Cardiac muscle cell (in vitro differentiated cells and primary cell): ENCODE data around the gene SLC52A1. TPM values are rescaled to one million over a fixed set of nuclear protein-coding genes. Genes with fewer than 3 reads are reported as not detected.

ENCODE experiments used
- DNase-seq, 2 donors: peaks; one replicate each; pipeline versions ENCODE4 v3.0.0 to v3.0.0-alpha.2; 2010 to 2017; ENCODE audit warnings: low read depth in 1 of 2, low spot score in 1 of 2
- H3K27ac ChIP-seq: fragments of 200-600 bp; sonication (generic); 2 replicates; pipeline ENCODE4 v1.5.1; 2016
- H3K27me3 ChIP-seq: fragments of 200-600 bp; sonication (generic); 2 replicates; pipeline ENCODE4 v1.6.0; 2016; ENCODE audit warnings: control low read depth
- H3K36me3 ChIP-seq: fragments of 200-600 bp; sonication (generic); 2 replicates; pipeline ENCODE4 v1.5.1; 2016; ENCODE audit warnings: control low read depth
- H3K4me1 ChIP-seq: fragments of 200-600 bp; sonication (generic); 2 replicates; pipeline ENCODE4 v1.8.1; 2017; ENCODE audit warnings: low read depth, mild to moderate bottlenecking, mixed run types
- H3K4me3 ChIP-seq: fragments of 200-600 bp; sonication (generic); 2 replicates; pipeline ENCODE4 v1.5.1; 2016; ENCODE audit warnings: mild to moderate bottlenecking
- H3K9me3 ChIP-seq: fragments of 200-600 bp; sonication (generic); 2 replicates; pipeline ENCODE4 v1.5.1; 2017; ENCODE audit warnings: low read depth, mild to moderate bottlenecking, control low read depth
- CTCF ChIP-seq: IDR thresholded peaks from 2 replicates; pipeline ENCODE4 v1.5.1; 2012; ENCODE audit warnings: low read depth, mild to moderate bottlenecking, low read length
- polyA plus RNA-seq: library from polyadenylated mRNA; unstranded; fragments of >200 nt; fragmentation: Nextera tagmentation; extraction: Ambion mirVana; gene quantifications from 2 replicates; pipeline ENCODE4 v1.2.1, GENCODE V29; 2016
- total RNA-seq: library from RNA; depleted of rRNA; stranded (reverse); fragments of >200 nt; gene quantifications from 2 replicates; pipeline ENCODE4 v1.2.3, GENCODE V29; 2016

Gene SLC52A1
- total and polyA plus RNA-seq, 2 experiments from 2014 or later = not detected

GRCh38 chr17:5027916-5028315 lies 7.3 kb downstream of the SLC52A1 start:
- peaks cover 4% of the 10 kb centered on the region for H3K36me3 ChIP-seq
- no peaks in the 10 kb centered on the region for H3K4me1 ChIP-seq
- DNase-seq = no peak
- no peak overlapping the region for H3K27ac ChIP-seq
- no peaks in the 10 kb centered on the region for H3K27me3 ChIP-seq
- no peak overlapping the region for H3K4me3 ChIP-seq
- H3K9me3 ChIP-seq = no peaks in the 10 kb centered on the region
- no peak for TF ChIP-seq CTCF

- DNase-seq = no peak
- no peak overlapping the region for H3K4me3 ChIP-seq
- no peak for TF ChIP-seq CTCF
- H3K9me3 ChIP-seq = no peaks in the 10 kb centered on the region
- H3K4me1 ChIP-seq = no peaks in the 10 kb centered on the region
- H3K27ac ChIP-seq = no peak overlapping the region
- peaks cover 8% of the 10 kb centered on the region for H3K36me3 ChIP-seq
- no peaks in the 10 kb centered on the region for H3K27me3 ChIP-seq
Measured at GRCh38 chr17:5027299-5027698, 7.9 kb downstream of the SLC52A1 start.

GRCh38 chr17:5024604-5025003 lies 10.6 kb downstream of the SLC52A1 start:
- Histone ChIP-seq H3K36me3 (peaks cover 23% of the 10 kb centered on the region), H3K4me1 (no peaks in the 10 kb centered on the region), H3K9me3 (no peaks in the 10 kb centered on the region), H3K27me3 (no peaks in the 10 kb centered on the region), H3K4me3 (no peak overlapping the region), H3K27ac (no peak overlapping the region)
- no peak for DNase-seq
- no peak for TF ChIP-seq CTCF

GRCh38 chr17:5023588-5024147 lies 11.6 kb downstream of the SLC52A1 start:
- no peak overlapping the region for H3K27ac ChIP-seq
- DNase-seq = no peak
- H3K9me3 ChIP-seq = no peaks in the 10 kb centered on the region
- H3K4me1 ChIP-seq = no peaks in the 10 kb centered on the region
- H3K27me3 ChIP-seq = no peaks in the 10 kb centered on the region
- H3K36me3 ChIP-seq = peaks cover 23% of the 10 kb centered on the region
- no peak for TF ChIP-seq CTCF
- no peak overlapping the region for H3K4me3 ChIP-seq

- no peaks in the 10 kb centered on the region for H3K27me3 ChIP-seq
- no peaks in the 10 kb centered on the region for H3K4me1 ChIP-seq
- DNase-seq = no peak
- TF ChIP-seq CTCF = no peak
- H3K9me3 ChIP-seq = no peaks in the 10 kb centered on the region
- H3K36me3 ChIP-seq = peaks cover 30% of the 10 kb centered on the region
- no peak overlapping the region for H3K4me3 ChIP-seq
- no peak overlapping the region for H3K27ac ChIP-seq
Measured at GRCh38 chr17:5022171-5022711, 13.0 kb downstream of the SLC52A1 start.
